COR-L47 (cell line): ENCODE results near the gene DBNDD1.
"Not testable (repeated sequence)": the region's sequence is repeated elsewhere in the genome, so short reads cannot be mapped to it uniquely, and the experiment has no call there.

ENCODE experiments used
- DNase-seq: peaks from one replicate; lab custom pipeline; 2025; lab: John Stamatoyannopoulos, UW

Gene DBNDD1

DNA sequence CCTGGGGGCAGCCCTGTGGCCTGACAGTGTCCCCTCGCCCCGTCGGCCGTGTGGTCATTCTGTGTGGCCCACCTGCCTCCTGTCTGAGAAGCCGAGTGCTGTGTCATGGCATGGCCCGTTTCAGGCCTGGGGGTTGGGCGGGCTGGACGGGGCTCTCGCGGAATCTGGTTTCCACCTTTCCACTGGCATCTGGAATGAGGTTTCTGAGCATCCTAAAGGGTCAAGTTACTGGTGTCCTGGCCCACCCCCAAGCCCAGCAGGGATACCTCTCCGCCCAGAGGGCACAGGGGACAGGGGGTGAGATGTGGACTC is 7.8 kb downstream of the DBNDD1 start:
- DNase-seq, result no peak

DNA sequence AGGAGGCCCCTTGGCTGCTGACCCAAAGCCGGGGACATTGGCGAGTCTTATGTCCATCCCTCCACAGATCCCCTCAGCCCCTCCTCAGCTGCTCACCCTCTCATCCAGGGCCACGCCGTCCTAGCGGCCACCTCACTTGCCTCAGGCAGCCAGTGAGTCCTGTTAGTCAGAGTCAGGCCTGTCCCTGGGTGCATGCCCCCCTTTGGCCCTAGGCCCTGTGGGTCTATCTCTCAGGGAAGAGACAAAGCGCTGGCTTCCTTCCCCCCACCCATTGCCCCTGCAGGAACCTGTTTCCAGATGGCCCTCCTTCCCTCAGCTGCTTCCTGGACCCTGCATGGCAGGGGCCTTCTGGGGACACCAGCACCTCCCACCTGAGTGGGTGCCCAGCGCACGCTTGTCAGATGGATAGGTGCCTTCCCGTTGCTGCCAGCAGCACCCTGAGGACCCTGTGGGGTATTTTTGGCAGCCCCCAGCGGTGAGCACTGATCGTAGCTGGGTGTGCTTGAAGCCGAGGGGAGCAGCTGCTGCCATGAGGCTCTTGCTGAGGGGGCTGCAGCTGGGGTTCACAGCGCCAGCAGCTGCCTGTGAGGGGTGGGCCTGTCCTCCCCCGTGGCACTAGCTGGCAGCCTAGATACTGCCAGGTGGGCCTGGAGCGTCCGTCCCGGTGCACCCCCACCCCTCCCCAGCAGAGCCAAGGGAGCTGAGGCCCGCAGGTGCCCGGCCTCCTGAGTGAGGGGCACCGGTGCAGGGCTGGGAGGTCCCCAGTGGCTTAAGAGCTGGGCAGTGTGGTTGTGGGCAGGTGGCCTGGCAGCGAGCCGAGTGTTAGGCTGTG is 8.4 kb downstream of the DBNDD1 start:
- DNase-seq, result no peak

DNA sequence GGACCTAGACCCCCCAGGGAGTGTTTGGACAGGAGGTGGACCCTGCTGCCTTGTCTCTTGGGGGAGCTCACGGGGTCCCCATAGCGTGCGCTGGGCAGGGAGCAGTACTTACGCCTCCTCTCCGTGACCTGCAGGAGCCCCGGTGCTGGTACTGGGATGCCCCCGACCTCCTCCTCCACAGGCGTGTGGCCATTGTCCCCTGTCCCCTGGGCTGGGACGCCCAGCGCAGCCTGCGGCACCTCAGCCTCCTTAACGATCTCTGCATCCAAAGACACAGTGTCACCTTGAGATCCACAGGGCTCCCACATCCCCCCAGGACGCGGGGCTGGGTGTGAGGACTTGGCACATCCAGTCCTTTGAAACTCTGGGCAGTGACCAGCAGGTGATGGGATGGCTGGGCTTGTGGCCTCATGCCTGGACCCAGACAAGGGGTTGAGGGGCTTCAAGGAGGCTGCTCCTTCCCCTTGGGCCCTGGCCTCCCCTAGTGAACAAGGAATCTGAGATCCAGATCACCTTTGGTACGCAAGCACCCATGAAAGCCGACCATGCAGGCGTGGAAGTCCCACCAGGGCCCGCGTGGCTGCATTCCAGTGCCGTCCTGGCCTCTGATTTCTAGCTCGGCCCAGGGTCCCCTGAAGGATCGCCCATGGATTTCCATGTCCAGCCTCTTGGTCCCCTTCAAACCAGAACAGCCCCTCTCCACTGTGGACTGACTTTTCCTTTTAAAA is 9.9 kb downstream of the DBNDD1 start:
- DNase-seq, result no peak

- DNase-seq, result no peak
These were observed 10.5 kb downstream of the DBNDD1 start for GRCh38 chr16:90008708-90009145.

GRCh38 chr16:90007635-90008234 is 11.5 kb downstream of the DBNDD1 start:
- DNase-seq, result not testable (repeated sequence)

DNA sequence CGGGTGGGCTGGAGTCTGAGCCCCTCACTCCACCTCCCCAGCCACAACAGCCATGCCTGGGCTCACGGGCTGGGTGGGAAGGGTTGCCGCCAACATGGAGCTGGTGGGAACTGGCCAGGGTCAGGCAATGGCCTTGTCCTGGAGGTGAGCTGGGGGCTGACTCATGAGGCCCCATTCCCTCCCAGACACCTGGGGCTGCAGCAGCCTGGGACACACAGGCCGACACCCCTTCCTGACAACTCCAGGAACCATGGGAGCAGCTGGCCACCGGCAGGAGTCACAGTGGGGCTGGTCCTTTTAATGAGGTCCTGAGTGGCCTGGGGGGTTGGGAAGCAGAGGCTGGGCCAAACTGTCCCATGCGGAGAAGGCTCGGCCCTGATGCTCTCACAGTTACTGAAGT is 12.2 kb downstream of the DBNDD1 start:
- DNase-seq, result no peak

DNA sequence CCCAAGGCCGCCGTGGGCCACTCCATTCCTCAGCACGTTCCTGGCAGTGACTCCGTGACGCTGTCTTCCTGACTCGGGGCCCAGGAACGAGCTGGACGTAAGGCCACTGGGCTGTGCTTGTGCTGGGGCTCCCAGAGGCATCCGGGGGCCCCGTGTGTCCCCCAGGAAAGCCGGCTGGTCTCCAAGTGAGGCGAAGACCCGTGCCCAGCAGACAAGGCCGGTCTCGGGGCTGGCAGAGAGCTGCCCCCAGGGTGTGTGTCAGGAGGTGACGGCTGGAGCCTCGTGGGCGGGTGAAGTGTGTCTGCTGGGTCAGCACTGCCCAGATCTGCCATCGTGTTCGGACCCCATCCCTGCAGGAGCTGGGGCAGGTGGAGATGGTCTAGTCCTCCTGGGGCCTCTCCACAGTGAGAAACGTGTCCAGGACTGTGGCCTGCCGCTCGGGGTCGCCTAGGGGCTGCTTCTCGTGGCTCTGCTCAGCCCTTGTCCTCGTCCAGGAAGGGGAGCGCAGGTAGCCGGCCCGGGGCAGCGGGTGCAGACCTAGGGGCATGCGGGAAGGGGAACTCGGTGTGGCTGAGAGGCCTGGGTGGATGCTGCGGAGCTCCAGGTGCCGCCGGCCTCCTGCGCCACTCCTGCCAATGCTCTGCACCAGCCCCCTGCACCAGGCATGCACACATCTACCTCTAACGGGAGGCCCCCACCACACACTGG is 13.1 kb downstream of the DBNDD1 start:
- no peak for DNase-seq

DNA sequence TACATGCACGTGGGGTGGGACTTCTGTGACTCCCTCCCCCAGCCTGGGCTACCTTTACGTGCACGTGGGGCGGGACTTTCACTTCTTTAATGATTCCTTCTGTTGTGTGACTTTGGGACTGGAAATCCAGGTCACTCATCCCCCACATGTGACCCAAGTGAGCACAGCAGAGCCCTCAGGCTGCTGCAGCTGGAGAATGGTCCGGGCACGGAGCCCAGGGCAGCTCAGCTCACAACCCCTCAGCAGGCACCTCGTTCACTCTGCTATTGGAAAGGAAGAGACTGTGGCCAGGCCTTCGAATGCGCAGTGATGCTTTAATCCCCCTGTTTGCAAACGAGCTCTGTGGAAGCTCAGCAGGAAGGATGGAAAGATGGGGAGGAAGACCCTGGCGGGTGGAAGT is 14.7 kb downstream of the DBNDD1 start:
- DNase-seq, result no peak

DNA sequence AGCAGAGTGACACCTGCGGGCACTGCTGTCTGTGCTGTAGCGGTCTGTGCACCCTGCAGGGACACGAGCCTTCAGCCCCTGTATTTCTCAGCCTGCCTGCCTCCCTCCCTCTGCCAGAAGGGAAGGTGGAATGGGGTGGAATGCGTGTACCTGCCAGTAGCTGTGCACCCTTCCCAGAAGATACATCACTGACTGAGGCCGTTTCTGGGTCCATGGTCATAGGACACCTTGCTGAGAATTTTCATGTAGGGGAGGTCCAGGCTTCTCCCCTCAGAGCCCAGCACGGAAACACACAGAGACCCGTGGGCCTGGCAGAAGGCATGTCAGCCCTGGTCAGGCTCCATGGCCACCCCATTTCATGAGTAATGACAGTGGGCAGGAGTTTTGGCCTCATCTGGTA is 16.5 kb downstream of the DBNDD1 start:
- no peak for DNase-seq

DNA sequence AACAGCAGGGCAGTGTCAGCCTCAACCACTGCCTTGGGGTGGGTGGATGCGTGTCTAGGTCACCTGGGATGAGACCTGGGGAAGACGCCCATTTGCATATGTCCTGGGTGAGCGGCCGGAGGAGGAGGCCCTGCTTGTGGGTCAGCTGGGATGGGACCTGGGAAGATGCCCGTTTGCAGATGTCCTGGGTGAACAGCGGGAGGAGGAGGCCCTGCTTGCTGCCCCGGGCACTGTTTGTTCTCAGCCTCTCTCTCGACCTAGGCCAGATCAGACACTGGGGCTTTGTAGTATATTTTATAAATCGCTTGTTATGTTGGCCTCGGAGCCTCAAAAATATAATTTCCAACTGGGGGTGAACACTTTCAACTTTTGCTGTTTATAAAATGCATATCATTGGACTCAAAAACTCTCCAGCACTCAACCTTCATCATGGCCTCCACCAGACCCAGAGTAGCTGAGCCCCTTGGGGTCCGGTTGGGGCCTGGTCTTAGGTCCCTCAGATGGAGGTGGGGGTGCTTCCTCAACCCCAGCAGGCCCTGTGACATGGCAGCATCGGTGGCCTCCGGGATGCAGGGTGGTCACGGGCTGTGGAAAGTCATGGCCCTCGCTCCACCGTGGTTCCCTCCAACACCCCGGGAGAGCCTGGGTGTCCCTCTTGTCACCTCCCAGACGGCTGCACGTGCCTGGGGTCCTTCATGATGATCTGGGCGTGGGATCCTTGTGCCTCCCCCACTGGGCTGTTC is 17.3 kb downstream of the DBNDD1 start:
- DNase-seq, result no peak

- DNase-seq, result no peak
These were observed 18.4 kb downstream of the DBNDD1 start for GRCh38 chr16:90000733-90001427.

DNA sequence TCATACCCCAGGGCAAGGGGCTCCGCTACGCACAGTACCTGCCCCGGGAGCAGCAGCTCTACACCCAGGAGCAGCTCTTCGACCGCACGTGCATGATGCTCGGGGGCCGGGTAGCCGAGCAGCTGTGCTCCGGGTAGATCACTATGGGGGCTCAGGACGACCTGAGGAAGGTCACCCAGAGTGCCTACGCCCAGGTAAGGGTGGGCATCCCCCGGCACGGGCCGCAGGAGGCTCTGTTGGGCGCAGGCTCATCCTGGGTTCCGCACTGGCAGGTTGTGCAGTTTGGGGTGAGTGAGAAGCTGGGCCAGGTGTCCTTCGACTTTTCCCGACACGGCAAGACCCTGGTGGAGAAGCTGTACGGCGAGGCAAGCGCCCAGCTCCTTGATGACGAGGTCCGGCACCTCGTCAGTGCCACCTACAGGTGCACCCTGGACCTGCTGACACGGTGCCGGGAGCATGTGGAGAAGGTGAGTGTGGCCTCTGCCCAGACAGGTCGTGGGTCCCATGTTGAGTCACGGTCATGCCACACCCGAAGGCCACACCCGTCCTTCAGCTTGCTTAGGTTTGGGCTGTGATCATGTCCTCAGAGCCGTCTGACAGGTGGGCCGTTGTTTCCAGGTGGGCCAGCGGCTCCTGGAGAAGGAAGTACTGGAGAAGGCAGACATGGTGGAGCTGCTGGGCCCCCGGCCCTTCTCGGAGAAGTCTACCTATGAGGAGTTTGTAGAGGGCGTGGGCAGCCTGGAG is 19.3 kb downstream of the DBNDD1 start:
- no peak for DNase-seq

DNA sequence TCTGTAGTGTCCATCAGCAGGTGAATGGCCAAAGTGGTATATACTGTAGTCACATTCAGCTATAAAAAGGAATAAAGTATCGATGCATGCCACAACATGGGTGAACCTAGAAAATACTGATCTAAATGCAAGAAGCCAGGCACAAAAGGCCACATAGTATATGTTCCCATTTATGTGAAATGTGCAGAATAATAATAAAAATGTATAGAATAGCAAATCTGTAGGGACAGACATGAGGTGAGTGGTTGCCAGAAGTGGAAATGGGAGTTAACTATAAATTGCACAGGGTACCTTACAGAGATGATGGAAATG is 23.1 kb downstream of the DBNDD1 start:
- DNase-seq, result no peak

DNA sequence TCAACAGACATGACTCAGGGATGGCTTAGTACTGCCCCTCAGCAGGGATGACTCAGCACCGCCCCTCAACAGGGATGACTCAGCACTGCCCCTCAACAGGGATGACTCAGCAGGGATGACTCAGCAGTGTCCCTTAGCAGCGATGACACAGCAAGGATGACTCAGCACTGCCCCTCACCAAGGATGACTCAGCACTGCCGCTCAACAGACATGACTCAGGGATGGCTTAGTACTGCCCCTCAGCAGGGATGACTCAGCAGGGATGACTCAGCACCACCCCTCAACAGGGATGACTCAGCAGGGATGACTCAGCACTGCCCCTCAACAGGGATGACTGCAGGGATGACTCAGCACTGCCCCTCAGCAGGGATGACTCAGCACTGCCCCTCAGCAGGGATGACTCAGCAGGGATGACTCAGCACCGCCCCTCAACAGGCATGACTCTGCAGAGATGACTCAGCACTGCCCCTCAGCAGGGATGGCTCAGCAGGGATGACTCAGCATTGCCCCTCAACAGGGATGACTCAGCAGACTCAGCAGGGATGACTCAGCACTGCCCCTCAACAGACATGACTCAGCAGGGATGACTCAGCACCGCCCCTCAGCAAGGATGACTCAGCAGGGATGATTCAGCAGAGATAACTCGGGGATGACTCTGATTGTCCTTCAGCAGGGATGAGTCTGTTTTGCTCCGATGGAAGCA is 23.6 kb downstream of the DBNDD1 start:
- peak; percentile 15 for DNase-seq

DNA sequence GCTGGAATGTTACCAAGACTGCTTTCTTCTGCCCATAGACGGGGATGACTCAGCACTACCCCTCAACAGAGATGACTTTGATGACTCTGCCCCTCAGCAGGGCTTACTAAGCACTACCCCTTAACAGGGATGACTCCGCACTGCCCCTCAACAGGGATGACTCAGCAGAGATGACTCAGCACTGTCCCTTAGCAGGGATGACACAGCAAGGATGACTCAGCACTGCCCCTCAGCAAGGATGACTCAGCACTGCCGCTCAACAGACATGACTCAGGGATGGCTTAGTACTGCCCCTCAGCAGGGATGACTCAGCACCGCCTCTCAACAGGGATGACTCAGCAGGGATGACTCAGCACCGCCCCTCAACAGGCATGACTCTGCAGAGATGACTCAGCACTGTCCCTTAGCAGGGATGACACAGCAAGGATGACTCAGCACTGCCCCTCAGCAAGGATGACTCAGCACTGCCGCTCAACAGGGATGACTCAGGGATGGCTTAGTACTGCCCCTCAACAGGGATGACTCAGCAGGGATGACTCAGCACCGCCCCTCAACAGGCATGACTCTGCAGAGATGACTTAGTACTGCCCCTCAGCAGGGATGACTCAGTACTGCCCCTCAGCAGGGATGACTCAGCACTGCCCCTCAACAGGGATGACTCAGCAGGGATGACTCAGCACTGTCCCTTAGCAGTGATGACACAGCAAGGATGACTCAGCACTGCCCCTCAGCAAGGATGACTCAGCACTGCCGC is 24.4 kb downstream of the DBNDD1 start:
- peak; percentile 89 for DNase-seq

DNA sequence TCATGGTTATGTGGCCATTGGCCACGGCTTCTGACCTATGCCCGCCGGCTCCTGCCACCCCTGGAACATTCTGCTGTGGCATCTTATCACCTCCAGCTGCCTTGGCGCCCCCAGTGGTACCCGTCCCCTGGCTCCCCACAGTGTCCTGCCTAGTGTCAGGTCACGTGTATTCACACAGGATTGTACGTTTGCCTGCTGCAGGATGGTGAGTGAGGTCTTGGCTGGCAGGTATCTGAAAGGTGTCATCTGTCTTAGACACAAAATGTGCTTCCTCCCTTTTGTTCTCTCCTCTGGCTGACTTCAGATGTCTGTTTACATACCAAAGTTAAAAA is 24.9 kb downstream of the DBNDD1 start:
- no peak for DNase-seq

DNA sequence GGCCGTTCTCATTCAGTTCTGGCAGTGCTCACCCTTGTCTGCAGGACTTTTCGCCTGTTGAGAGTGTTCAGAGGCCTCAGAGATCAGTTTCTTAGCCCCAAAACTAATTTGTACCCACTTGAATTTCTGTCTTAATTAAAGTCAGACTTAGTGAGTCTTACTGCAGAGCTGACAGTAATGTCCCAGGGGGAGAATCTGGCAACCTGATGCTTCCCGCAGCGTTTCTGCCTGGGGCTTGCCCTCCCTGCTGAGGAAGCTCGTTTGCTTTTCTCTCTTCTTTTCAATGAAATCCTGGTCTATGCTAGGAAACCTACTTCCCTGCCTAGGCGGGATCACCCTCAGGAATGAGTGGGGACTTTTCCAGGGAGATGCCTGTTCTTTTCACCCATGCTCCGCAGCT is 25.3 kb downstream of the DBNDD1 start:
- DNase-seq, result peak; percentile 58

DNA sequence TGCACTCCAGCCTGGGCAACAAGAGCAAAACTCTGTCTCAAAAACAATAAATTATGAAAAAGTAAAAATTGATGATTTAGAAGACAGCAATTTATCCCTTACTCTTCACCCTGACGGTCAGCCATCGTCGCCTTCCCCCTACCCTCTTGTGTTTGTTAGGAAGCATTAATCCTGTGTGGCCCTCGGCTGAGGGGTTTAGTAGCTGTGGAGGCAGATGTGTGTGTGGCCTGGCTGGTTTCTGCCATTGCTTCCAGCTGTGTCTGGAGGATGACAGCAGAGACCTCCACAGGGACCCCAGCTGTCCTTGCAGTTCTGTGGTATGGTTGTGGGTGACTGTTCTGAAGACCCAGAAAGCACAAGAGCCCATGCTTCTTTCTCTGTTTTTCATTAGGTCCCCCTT is 25.9 kb downstream of the DBNDD1 start:
- no peak for DNase-seq

GRCh38 chr16:89990799-89991198 is 28.5 kb downstream of the DBNDD1 start:
- no peak for DNase-seq
